ENCODE measurements around the gene FAM114A1.

- TF ChIP-seq CTCF (IDR thresholded peaks at IDR 0.05): no peak
- TF ChIP-seq EZH2 (IDR thresholded peaks at IDR 0.05): no peak
These were observed 23.7 kb downstream of the FAM114A1 start for GRCh38 chr4:38891051-38891983.

All from neural progenitor cell (in vitro differentiated cells).